ENCODE results near the gene LDHD.
"Not testable (repeated sequence)": the region's sequence is repeated elsewhere in the genome, so short reads cannot be mapped to it uniquely, and the experiment has no call there.

Gene LDHD

GRCh38 chr16:75130150-75130771, 13.7 kb upstream of the LDHD start:
- Histone ChIP-seq H3K36me3 (no peaks in the 10 kb centered on the region), H3K27me3 (0 out of 2 replicates have a peak, but pooled peaks cover 2% of the 10 kb centered on the region)
- no peak for DNase-seq

DNA sequence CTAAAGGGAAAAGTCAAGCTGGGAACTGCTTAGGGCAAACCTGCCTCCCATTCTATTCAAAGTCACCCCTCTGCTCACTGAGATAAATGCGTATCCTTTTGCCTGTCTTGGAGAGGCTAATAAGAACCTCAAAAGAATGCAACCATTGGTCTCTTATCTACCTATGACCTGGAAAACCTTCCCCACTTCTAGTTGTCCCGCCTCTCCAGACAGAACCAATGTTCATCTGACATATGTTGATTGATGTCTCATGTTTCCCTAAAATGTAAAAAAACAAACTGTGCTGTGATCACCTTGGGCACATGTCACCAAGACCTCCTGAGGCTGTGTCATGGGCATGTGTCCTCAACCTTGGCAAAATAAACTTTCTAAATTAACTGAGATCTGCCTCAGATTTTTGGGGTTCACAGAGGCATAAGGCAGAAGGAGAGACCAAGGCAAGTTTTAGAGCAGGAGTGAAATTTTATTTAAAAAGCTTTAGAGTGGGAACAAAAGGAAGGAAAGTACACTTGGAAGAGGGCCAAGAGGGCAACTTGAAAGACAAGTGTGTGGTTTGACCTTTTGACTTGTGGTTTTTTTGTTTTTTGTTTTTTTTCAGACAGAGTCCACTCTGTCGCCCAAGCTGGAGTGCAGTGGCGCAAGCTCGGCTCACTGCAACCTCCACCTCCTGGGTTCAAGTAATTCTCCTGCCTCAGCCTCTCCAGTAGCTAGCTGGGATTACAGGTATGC, 13.0 kb upstream of the LDHD start:
- H3K9me3 ChIP-seq; H3K4me3 ChIP-seq (ENCODE audit: low read depth, low read length); DNase-seq; H3K27me3 ChIP-seq; H3K36me3 ChIP-seq; H3K4me1 ChIP-seq: not testable (repeated sequence)

More at GRCh38 chr16:75130150-75130771, 13.7 kb upstream of the LDHD start:
- Histone ChIP-seq H3K9me3 (no peaks in the 10 kb centered on the region; the same call in 1 of the 2 replicates), H3K4me3 (ENCODE audit: low read depth, low read length) (no peak overlapping the region), H3K4me1 (no peaks in the 10 kb centered on the region)
- TF ChIP-seq, protein P1, sequence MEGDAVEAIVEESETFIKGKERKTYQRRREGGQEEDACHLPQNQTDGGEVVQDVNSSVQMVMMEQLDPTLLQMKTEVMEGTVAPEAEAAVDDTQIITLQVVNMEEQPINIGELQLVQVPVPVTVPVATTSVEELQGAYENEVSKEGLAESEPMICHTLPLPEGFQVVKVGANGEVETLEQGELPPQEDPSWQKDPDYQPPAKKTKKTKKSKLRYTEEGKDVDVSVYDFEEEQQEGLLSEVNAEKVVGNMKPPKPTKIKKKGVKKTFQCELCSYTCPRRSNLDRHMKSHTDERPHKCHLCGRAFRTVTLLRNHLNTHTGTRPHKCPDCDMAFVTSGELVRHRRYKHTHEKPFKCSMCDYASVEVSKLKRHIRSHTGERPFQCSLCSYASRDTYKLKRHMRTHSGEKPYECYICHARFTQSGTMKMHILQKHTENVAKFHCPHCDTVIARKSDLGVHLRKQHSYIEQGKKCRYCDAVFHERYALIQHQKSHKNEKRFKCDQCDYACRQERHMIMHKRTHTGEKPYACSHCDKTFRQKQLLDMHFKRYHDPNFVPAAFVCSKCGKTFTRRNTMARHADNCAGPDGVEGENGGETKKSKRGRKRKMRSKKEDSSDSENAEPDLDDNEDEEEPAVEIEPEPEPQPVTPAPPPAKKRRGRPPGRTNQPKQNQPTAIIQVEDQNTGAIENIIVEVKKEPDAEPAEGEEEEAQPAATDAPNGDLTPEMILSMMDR (IDR thresholded peaks at IDR 0.05; ENCODE audit: low read depth, low read length), result peak; percentile 17; the same call in 1 of the 2 replicates

- DNase-seq, result no peak
- TF ChIP-seq, protein P1 (IDR thresholded peaks at IDR 0.05; ENCODE audit: low read depth, low read length), result no peak
- Histone ChIP-seq H3K36me3 (no peaks in the 10 kb centered on the region), H3K27me3 (0 out of 2 replicates have a peak, but pooled peaks cover 2% of the 10 kb centered on the region), H3K4me3 (ENCODE audit: low read depth, low read length) (no peak overlapping the region), H3K4me1 (no peaks in the 10 kb centered on the region), H3K9me3 (no peaks in the 10 kb centered on the region; the same call in 1 of the 2 replicates)
Observed at GRCh38 chr16:75127713-75128415, 11.3 kb upstream of the LDHD start.

- no peaks in the 10 kb centered on the region; the same call in 1 of the 2 replicates for H3K9me3 ChIP-seq
- TF ChIP-seq, protein P1 (IDR thresholded peaks at IDR 0.05; ENCODE audit: low read depth, low read length), result no peak
Observed at GRCh38 chr16:75122609-75123008, 6.0 kb upstream of the LDHD start.

DNA sequence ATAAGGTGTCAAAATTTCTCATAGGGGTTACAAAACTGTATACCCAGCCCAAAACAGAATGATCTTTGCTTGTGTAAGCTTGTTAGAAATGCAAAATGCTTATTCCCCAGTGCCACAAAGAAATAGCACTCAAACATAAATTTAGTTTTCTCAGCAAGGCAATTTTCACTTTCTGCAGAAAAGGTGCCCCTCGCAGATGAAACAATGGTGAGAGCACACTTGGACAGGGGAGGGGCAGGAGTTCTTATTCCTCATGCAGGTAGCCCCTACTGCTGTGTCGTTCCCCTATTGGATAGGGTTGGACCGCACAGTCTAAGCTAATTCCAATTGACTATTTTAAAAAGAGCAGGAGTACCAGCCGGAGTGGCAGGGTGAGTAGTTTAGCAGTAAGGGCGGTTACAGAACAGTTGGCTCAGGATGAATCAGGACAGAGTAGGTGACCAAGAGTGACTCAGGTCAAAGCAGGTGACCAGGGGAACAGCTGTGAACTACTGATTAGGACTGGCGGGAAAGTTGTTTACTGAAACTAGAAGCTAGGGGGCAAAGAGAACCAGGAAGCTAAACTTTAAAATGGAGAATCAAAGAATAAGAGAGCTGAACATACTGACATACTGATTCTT, 5.5 kb upstream of the LDHD start:
- H3K4me3 ChIP-seq (ENCODE audit: low read depth, low read length), result no peak overlapping the region
- no peak for DNase-seq
- H3K9me3 ChIP-seq, result no peaks in the 10 kb centered on the region; the same call in 1 of the 2 replicates
- no peaks in the 10 kb centered on the region for H3K4me1 ChIP-seq
- H3K36me3 ChIP-seq, result no peaks in the 10 kb centered on the region
- TF ChIP-seq, protein P1 (IDR thresholded peaks at IDR 0.05; ENCODE audit: low read depth, low read length), result no peak
- no peaks in the 10 kb centered on the region for H3K27me3 ChIP-seq

More at GRCh38 chr16:75122609-75123008, 6.0 kb upstream of the LDHD start:
- Histone ChIP-seq H3K27me3 (no peaks in the 10 kb centered on the region), H3K36me3 (no peaks in the 10 kb centered on the region), H3K4me1 (no peaks in the 10 kb centered on the region), H3K4me3 (ENCODE audit: low read depth, low read length) (no peak overlapping the region)
- no peak for DNase-seq

GRCh38 chr16:75120253-75120652, 3.7 kb upstream of the LDHD start:
- no peak overlapping the region for H3K4me3 ChIP-seq (ENCODE audit: low read depth, low read length)
- TF ChIP-seq, protein P1 (IDR thresholded peaks at IDR 0.05; ENCODE audit: low read depth, low read length), result no peak
- H3K4me1 ChIP-seq, result no peaks in the 10 kb centered on the region
- no peaks in the 10 kb centered on the region for H3K9me3 ChIP-seq
- no peaks in the 10 kb centered on the region for H3K27me3 ChIP-seq
- H3K36me3 ChIP-seq, result no peaks in the 10 kb centered on the region
- DNase-seq, result no peak
